Kidney (tissue), 14 donors: Measurements from ENCODE around the gene TRAPPC12. TPM values are rescaled to one million over a fixed set of nuclear protein-coding genes. Genes with fewer than 3 reads are reported as not detected.

Experiments
- DNase-seq, 5 donors: peaks; one replicate each; pipeline ENCODE4 v3.0.0-alpha.2; 2013 to 2020
- FAIRE-seq: peaks from 2 replicates; lab custom pipeline; 2012; peaks lifted over from hg19 to GRCh38; lab: Jason Lieb, UNC
- H3K27ac ChIP-seq, 2 donors: one replicate each; pipeline ENCODE4 v1.7.0; 2013; ENCODE audit warnings: low read depth in 2 of 2, low read length in 2 of 2, inconsistent platforms in 1 of 2
- H3K27me3 ChIP-seq: one replicate; pipeline ENCODE4 v1.7.1; 2013; ENCODE audit warnings: low read length, inconsistent platforms; ENCODE audit not compliant: control insufficient read depth, insufficient read depth
- H3K36me3 ChIP-seq, 3 donors: one replicate each; pipeline versions ENCODE4 v1.7.0 to v1.7.1; 2013; ENCODE audit warnings: low read length in 3 of 3, control low read depth in 1 of 3, inconsistent platforms in 1 of 3; ENCODE audit not compliant: insufficient read depth in 3 of 3, control insufficient read depth in 2 of 3
- H3K4me1 ChIP-seq, 3 donors: one replicate each; pipeline versions ENCODE4 v1.7.0 to v1.7.1; 2013; ENCODE audit warnings: low read length in 3 of 3, inconsistent platforms in 1 of 3, low read depth in 1 of 3; ENCODE audit not compliant: control insufficient read depth in 2 of 3, insufficient read depth in 2 of 3
- H3K4me3 ChIP-seq, 3 donors: one replicate each; pipeline versions ENCODE4 v1.7.0 to v1.8.1; 2013; ENCODE audit warnings: low read length in 3 of 3, control low read depth in 1 of 3, inconsistent platforms in 1 of 3
- H3K9ac ChIP-seq, 3 donors: one replicate each; pipeline versions ENCODE4 v1.7.0 to v1.7.1; 2013; ENCODE audit warnings: low read length in 3 of 3, control low read depth in 1 of 3, inconsistent platforms in 1 of 3
- H3K9me3 ChIP-seq, 3 donors: one replicate each; pipeline versions ENCODE4 v1.7.0 to v1.7.1; 2013; ENCODE audit warnings: low read length in 3 of 3, control low read depth in 1 of 3, inconsistent platforms in 1 of 3; ENCODE audit not compliant: control insufficient read depth in 2 of 3, insufficient read depth in 1 of 3
- intact Hi-C: fragments of 100-400 bp; cut with DNase I; formaldehyde crosslinking; loops from one replicate; pipeline ENCODE4 v1.11.1; 2022
- polyA plus RNA-seq: library from polyadenylated mRNA; stranded (reverse); fragments of 350-450 nt; fragmentation: Illumina TruSeq; extraction: RNeasy Lipid Tissue Mini Kit (QIAGEN cat#74804); gene quantifications from one replicate; pipeline ENCODE4 v1.2.3, GENCODE V29; 2014; ENCODE audit warnings: low read depth, low replicate concordance; ENCODE audit not compliant: insufficient read depth
- total RNA-seq: library from RNA; stranded (reverse); fragmentation: NEBNext Ultra II Directional; extraction: Animal tissue kit (Norgen Biotek cat#: 25700); gene quantifications from one replicate; pipeline ENCODE4 v1.2.1, GENCODE V29; 2021
- TF ChIP-seq, protein P1 (sequence below): IDR thresholded peaks from 3 replicates; pipeline ENCODE4 v1.5.1; 2012; ENCODE audit warnings: mild to moderate bottlenecking, moderate library complexity, borderline replicate concordance; ENCODE audit not compliant: insufficient read depth; ENCODE audit errors: extremely low read depth
- donor health status: control.
- donor health status: control.
- donor health status: control.
- donor health status: control.
- donor health status: control.
- donor health status: DM: yes; HTN: yes; CAD: no.
- donor health status: Normal renal cell carcinoma (clear cell type).

Gene TRAPPC12
- total and polyA plus RNA-seq, 2 donors from 2014 or later: 81.6 to 104 TPM

DNA sequence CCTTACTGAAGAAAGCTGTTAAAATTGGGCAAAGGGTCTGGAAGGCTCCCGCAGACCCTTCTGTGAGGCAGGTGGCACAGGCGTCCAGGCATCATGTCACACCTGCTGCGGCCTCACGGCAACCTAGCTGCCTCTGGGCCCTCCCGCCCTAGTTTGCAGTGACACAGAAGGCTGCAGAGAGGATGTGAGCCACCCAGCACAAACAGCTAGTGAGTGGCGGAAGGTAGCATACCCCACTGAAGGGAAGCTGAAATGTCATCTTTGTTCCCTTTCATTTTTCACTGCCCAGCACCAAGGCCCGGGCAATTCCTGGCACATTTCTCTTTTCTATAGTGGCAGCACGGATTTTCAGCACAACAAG, 53.8 kb downstream of the TRAPPC12 start:
- FAIRE-seq: no peak
- no peak for DNase-seq
- Histone ChIP-seq H3K9me3 (no peaks in the 10 kb centered on the region), H3K4me1 (peaks cover 0 to 3% (median 0%) of the 10 kb centered on the region in 3 donors), H3K36me3 (peaks cover 0 to 4% (median 0%) of the 10 kb centered on the region in 3 donors), H3K9ac (no peak overlapping the region), H3K27me3 (no peaks in the 10 kb centered on the region), H3K27ac (peak overlapping the region in 1 of 2 donors; percentile 59), H3K4me3 (no peak overlapping the region)
- TF ChIP-seq, protein P1, sequence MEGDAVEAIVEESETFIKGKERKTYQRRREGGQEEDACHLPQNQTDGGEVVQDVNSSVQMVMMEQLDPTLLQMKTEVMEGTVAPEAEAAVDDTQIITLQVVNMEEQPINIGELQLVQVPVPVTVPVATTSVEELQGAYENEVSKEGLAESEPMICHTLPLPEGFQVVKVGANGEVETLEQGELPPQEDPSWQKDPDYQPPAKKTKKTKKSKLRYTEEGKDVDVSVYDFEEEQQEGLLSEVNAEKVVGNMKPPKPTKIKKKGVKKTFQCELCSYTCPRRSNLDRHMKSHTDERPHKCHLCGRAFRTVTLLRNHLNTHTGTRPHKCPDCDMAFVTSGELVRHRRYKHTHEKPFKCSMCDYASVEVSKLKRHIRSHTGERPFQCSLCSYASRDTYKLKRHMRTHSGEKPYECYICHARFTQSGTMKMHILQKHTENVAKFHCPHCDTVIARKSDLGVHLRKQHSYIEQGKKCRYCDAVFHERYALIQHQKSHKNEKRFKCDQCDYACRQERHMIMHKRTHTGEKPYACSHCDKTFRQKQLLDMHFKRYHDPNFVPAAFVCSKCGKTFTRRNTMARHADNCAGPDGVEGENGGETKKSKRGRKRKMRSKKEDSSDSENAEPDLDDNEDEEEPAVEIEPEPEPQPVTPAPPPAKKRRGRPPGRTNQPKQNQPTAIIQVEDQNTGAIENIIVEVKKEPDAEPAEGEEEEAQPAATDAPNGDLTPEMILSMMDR: no peak
- intact Hi-C loops: no loop called here

DNA sequence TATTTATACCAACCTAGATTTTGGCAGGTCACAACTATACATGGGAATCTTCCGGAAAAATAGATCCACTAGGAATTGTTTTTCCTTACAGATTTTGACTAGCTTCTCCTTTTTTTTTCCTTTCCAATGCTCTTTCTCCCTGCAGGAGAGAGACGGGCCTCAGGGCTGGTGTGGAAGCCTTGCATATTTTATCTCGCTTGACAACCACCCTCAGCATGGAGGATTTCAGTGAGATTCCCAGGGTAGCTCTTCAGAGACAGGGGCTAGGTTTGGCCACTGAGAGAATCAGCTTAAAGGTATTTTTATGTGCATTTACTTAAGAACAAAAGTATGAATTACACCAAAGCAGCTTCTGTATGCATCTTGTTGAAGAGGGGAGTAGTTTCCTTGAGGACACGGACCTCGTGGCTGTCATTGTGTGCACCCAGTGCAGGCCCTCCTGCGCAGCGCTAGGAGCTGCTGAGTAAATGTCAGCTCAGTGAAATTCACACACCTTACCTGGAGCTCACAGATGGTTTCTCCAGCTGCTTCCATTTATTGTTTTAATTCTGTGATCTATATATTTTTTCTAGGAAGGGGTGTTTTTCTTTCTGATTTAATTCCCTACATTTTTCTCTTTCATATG, 54.4 kb downstream of the TRAPPC12 start:
- TF ChIP-seq, protein P1: no peak
- peaks cover 0 to 3% (median 0%) of the 10 kb centered on the region in 3 donors for H3K4me1 ChIP-seq
- intact Hi-C loops: no loop called here

DNA sequence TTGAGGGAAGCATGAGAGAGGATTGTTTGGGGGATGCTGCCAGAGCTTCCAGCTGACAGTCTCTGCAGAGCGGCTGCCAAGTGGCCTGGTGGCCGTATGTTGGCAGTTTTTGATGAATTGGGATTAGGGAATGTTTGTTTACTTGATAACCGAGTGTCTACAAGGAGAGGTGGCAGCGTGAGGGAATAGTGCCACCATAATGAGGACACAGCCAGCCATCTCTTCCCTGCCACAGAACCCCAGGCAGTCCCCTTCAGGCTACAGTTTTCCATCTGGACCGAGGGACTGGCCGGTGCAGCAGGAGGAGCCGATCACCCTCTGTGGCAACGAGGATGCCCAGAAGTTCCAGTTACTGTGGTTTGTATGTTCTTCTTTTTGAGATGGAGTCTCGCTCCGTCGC, 55.2 kb downstream of the TRAPPC12 start:
- H3K27me3 ChIP-seq: no peaks in the 10 kb centered on the region
- TF ChIP-seq, protein P1: no peak
- no peak for DNase-seq
- H3K9me3 ChIP-seq: no peaks in the 10 kb centered on the region
- H3K36me3 ChIP-seq: no peaks in the 10 kb centered on the region
- peaks cover 0 to 3% (median 0%) of the 10 kb centered on the region in 3 donors for H3K4me1 ChIP-seq
- no peak for FAIRE-seq
- no peak overlapping the region for H3K27ac ChIP-seq
- intact Hi-C loops: no loop called here
- H3K4me3 ChIP-seq: no peak overlapping the region
- H3K9ac ChIP-seq: no peak overlapping the region

More for the DNA sequence above, 54.4 kb downstream of the TRAPPC12 start:
- no peak overlapping the region for H3K27ac ChIP-seq
- H3K36me3 ChIP-seq: peaks cover 0 to 3% (median 0%) of the 10 kb centered on the region in 3 donors
- DNase-seq (no peak), FAIRE-seq (no peak)
- H3K9ac ChIP-seq: no peak overlapping the region
- no peaks in the 10 kb centered on the region for H3K27me3 ChIP-seq
- no peaks in the 10 kb centered on the region for H3K9me3 ChIP-seq
- no peak overlapping the region for H3K4me3 ChIP-seq
